Prostate gland (tissue), 2 donors: ENCODE results near the gene CACNA1B. TPM values are rescaled to one million over a fixed set of nuclear protein-coding genes. Genes with fewer than 3 reads are reported as not detected.

Experiments used
- DNase-seq: peaks from one replicate; pipeline ENCODE4 v3.0.0-alpha.2; 2019; ENCODE audit warnings: low spot score
- H3K27ac ChIP-seq, 2 donors: fragments of 200-600 bp; sonication (generic); 2 replicates each; pipeline ENCODE4 v1.5.1; 2017 to 2019
- H3K27me3 ChIP-seq: fragments of 200-600 bp; sonication (generic); replicated peaks from 2 replicates; pipeline ENCODE4 v1.5.1; 2019; ENCODE audit not compliant: insufficient read depth
- H3K36me3 ChIP-seq, 2 donors: fragments of 200-600 bp; sonication (generic); 1 replicate in 1 of 2; 2 replicates in 1 of 2; pipeline versions ENCODE4 v1.5.1 to v1.8.1; 2017 to 2019
- H3K4me1 ChIP-seq: fragments of 200-600 bp; sonication (generic); replicated peaks from 2 replicates; pipeline ENCODE4 v1.5.1; 2019
- H3K4me3 ChIP-seq, 2 donors: fragments of 200-600 bp; sonication (generic); 2 replicates each; pipeline ENCODE4 v1.5.1; 2017 to 2019
- H3K9me3 ChIP-seq: fragments of 200-600 bp; sonication (generic); 2 replicates; pipeline ENCODE4 v1.5.1; 2017
- POLR2A ChIP-seq: fragments of 450-650 bp; IDR thresholded peaks from one replicate; pipeline ENCODE4 v1.6.1; 2016; ENCODE audit warnings: antibody characterized with exemption, mild to moderate bottlenecking
- POLR2AphosphoS5 ChIP-seq: sonication (generic); formaldehyde crosslinking; IDR thresholded peaks from one replicate; pipeline ENCODE4 v1.6.1; 2017; ENCODE audit warnings: antibody characterized with exemption
- WGBS: methylation state at CpG from one replicate; pipeline ENCODE4 v1.1.5; 2018; 5-methylcytosine and 5-hydroxymethylcytosine counted together
- intact Hi-C: fragments of 100-400 bp; cut with DNase I; formaldehyde crosslinking; loops from one replicate; pipeline ENCODE4 v1.14.2; 2022
- total RNA-seq, 2 donors: library from RNA; depleted of rRNA; stranded (reverse); fragments of >200 nt; gene quantifications; one replicate each; pipeline ENCODE4 v1.1.0, GENCODE V29; 2016
- TF ChIP-seq, protein P1 (sequence below), 4 experiments: fragments of 200-600 bp in 2 of 4; fragments of 450-650 bp in 2 of 4; sonication (generic) in 2 of 4; IDR thresholded peaks; 1 replicate in 3 of 4; 2 replicates in 1 of 4; pipeline ENCODE4 v1.5.1; 2016 to 2019; ENCODE audit warnings: antibody characterized with exemption in 4 of 4, mild to moderate bottlenecking in 2 of 4, moderate library complexity in 2 of 4

CACNA1B gene
- total RNA-seq, 2 donors from 2014 or later: 0.36 to 6.0 TPM

DNA sequence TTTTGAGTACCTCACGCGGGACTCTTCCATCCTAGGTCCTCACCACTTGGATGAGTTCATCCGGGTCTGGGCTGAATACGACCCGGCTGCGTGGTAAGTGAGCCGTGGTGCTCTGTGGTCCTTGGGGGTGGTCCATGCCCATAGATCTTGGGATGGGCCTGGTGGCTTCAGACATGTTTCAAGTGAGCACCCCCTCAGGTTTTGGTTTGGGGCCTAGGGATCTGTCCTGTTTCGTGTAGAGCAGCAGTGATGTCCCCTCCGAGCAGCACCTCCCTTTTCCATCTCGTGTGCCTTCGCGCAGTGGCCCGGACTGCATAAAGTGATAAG lies 218.9 kb downstream of the CACNA1B start:
- TF ChIP-seq POLR2A (no peak), POLR2AphosphoS5 (no peak)
- Histone ChIP-seq H3K27me3 (no peaks in the 10 kb centered on the region), H3K36me3 (no peaks in the 10 kb centered on the region), H3K27ac (no peak overlapping the region), H3K4me1 (no peaks in the 10 kb centered on the region), H3K9me3 (no peaks in the 10 kb centered on the region), H3K4me3 (no peak overlapping the region)
- 93% methylated on average over 13 of the region's 13 CpGs for WGBS
- no peak for DNase-seq
- intact Hi-C loops: no loop called here

DNA sequence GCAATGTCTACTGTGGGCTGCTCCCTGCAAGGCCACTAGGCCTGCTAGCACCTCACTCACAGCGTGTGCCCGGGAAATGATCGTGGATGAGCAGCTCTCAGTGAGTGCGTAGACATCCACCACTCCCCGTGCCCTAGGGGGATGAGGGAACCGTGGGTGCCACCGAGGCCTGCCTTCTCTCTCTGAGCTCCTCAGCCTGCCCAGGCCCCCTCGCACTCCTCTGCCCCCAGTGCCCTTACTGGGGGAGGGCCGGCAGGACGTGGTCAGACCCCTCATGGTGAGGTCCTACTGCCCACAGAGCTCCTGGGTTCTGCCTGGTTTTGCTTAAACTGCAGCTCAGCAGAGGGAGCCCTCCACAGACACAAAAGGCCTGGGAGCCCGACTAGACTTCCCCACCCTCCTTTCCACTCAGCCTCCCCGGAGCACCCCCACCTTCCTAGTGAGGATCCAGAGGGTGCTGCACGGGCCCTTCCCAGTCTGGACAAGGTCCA lies 220.0 kb downstream of the CACNA1B start:
- DNase-seq: no peak
- 65% methylated on average over 13 of the region's 13 CpGs for WGBS
- no peak overlapping the region for H3K27ac ChIP-seq
- H3K27me3 ChIP-seq: no peaks in the 10 kb centered on the region
- H3K9me3 ChIP-seq: no peaks in the 10 kb centered on the region
- H3K4me3 ChIP-seq: no peak overlapping the region
- H3K4me1 ChIP-seq: no peaks in the 10 kb centered on the region
- intact Hi-C loops: no loop called here
- H3K36me3 ChIP-seq: no peaks in the 10 kb centered on the region
- TF ChIP-seq POLR2A: no peak
- TF ChIP-seq, protein P1, sequence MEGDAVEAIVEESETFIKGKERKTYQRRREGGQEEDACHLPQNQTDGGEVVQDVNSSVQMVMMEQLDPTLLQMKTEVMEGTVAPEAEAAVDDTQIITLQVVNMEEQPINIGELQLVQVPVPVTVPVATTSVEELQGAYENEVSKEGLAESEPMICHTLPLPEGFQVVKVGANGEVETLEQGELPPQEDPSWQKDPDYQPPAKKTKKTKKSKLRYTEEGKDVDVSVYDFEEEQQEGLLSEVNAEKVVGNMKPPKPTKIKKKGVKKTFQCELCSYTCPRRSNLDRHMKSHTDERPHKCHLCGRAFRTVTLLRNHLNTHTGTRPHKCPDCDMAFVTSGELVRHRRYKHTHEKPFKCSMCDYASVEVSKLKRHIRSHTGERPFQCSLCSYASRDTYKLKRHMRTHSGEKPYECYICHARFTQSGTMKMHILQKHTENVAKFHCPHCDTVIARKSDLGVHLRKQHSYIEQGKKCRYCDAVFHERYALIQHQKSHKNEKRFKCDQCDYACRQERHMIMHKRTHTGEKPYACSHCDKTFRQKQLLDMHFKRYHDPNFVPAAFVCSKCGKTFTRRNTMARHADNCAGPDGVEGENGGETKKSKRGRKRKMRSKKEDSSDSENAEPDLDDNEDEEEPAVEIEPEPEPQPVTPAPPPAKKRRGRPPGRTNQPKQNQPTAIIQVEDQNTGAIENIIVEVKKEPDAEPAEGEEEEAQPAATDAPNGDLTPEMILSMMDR (IDR thresholded peaks at IDR 0.05): no peak
- TF ChIP-seq POLR2AphosphoS5: no peak

DNA sequence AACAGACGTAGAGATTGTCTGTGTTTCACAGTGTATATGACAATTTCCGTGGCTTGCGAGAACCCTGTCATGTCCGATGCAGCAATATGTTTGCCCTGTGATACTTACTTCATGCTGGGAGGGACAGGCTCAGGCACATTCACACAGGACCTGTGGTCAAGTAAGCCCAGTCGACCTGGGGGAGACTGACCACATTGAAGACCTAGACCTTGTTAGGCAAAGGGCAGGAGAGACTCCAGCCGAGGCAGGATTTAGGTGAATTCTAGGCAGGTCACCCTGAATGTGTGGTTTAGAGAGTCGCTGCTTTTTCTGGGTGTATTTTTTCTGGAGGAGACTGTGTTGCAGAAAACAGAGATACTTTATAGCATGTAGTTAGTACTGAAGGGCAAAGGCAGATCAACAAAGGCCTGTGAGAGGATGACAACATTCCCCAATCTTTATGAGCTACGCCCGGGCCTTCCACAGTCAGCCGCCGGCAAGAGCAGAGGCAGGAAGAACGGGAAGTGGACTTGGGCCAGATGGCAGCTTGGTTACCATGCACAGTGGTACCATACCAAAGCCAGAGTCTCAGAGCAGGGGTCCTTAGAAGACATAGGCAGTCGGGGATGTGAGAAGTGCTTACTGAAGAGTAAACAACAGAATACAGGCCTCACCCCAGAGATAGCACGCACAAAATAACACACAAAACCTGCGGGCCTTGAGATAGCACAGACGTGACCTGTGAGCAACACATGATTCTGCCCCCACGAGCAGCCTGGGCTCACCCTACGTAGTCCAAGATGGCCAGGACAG lies 220.7 kb downstream of the CACNA1B start:
- DNase-seq: no peak
- Histone ChIP-seq H3K27me3 (no peaks in the 10 kb centered on the region), H3K4me3 (no peak overlapping the region), H3K4me1 (no peaks in the 10 kb centered on the region), H3K27ac (no peak overlapping the region), H3K9me3 (no peaks in the 10 kb centered on the region), H3K36me3 (no peaks in the 10 kb centered on the region)
- intact Hi-C loops: no loop called here
- TF ChIP-seq POLR2AphosphoS5 (no peak), POLR2A (no peak)
- TF ChIP-seq, protein P1 (IDR thresholded peaks at IDR 0.05): no peak
- 60% methylated on average over 18 of the region's 18 CpGs for WGBS

DNA sequence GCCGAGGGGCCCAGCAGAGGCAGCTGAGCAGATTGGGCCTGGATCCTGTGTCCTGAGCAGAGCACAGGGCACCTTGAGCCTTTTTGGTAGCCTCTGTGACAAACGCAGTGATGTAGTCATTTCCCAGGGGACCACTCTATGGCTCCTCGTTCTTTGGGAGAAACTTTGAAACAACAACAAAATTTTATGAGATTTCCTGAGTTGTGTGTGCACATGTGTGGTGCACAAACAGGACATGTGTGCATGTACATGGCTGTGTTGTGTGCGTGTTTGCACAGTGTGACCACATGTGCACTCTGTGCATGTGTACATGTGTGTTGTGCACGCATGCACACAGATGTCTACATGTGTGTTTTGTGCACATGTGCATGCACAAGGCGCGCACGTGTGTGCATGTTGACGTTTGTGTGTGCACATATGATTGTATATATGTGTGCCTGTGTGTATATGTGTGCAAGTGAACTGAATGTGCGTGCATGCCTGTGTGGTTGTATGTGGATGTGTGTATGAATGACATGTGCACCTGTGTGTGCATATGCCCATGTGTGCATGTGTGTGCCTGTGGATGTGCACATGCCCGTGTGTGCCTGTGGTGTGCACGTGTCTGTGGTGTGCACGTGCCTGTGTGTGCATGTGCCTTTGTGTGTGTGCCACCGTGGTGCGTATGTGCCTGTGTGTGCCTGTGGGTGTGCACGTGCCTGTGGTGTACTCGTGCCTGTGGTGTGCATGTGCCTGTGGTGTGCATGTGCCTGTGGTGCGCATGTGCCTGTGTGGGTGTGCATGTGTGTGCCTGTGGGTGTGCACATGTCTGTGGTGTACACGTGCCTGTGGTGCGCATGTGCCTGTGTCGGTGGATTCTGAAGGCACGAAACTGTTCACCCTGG lies 221.6 kb downstream of the CACNA1B start:
- DNase-seq: no peak
- intact Hi-C loops: no loop called here
- H3K4me1 ChIP-seq: no peaks in the 10 kb centered on the region

More for the DNA sequence above, 221.6 kb downstream of the CACNA1B start:
- Histone ChIP-seq H3K4me3 (no peak overlapping the region), H3K9me3 (no peaks in the 10 kb centered on the region), H3K36me3 (no peaks in the 10 kb centered on the region), H3K27ac (no peak overlapping the region), H3K27me3 (no peaks in the 10 kb centered on the region)
- 88% methylated on average over 22 of the region's 22 CpGs for WGBS
- TF ChIP-seq POLR2A (no peak), POLR2AphosphoS5 (no peak)
- TF ChIP-seq, protein P1 (IDR thresholded peaks at IDR 0.05): no peak
